ENCODE data around the gene RIT2.

- TF ChIP-seq ZNF76 (tag by site-specific recombination; IDR thresholded peaks at IDR 0.05; ENCODE audit: borderline replicate concordance, low read depth) (no peak), CTCF (tag by site-specific recombination; IDR thresholded peaks at IDR 0.05) (no peak), ZNF335 (tag by site-specific recombination; conservative IDR thresholded peaks at IDR 0.05) (no peak)
Measured at GRCh38 chr18:42734520-42734919, 381.0 kb downstream of the RIT2 start.
